Breast epithelium (tissue), 4 donors: ENCODE measurements around the gene NSFL1C. TPM values are rescaled to one million over a fixed set of nuclear protein-coding genes. Genes with fewer than 3 reads are reported as not detected.

ENCODE experiments used
- DNase-seq, 2 donors: peaks; one replicate each; pipeline ENCODE4 v3.0.0-alpha.2; 2019; ENCODE audit warnings: low spot score in 2 of 2
- H3K27ac ChIP-seq, 2 donors: fragments of 200-600 bp; sonication (generic) in 1 of 2; one replicate each; pipeline ENCODE4 v1.5.1; 2016 to 2019; ENCODE audit warnings: mild to moderate bottlenecking in 1 of 2
- H3K27me3 ChIP-seq, 2 donors: fragments of 200-600 bp; sonication (generic) in 1 of 2; one replicate each; pipeline versions ENCODE4 v1.5.1 to v1.6.0; 2017 to 2019; ENCODE audit warnings: control low read depth in 1 of 2, mild to moderate bottlenecking in 1 of 2
- H3K36me3 ChIP-seq: fragments of 200-600 bp; one replicate; pipeline ENCODE4 v1.5.1; 2019
- H3K4me1 ChIP-seq, 2 donors: fragments of 200-600 bp; sonication (generic); one replicate each; pipeline ENCODE4 v1.5.1; 2016 to 2019; ENCODE audit warnings: control low read depth in 1 of 2
- H3K4me3 ChIP-seq, 3 donors: fragments of 200-600 bp; sonication (generic); 1 replicate in 2 of 3; 2 replicates in 1 of 3; pipeline ENCODE4 v1.5.1; 2016 to 2019; ENCODE audit warnings: mild to moderate bottlenecking in 3 of 3, moderate library complexity in 2 of 3
- H3K9me3 ChIP-seq, 2 donors: fragments of 200-600 bp; sonication (generic) in 1 of 2; one replicate each; pipeline ENCODE4 v1.5.1; 2016 to 2019; ENCODE audit warnings: control low read depth in 1 of 2
- CTCF ChIP-seq, 3 donors: fragments of 450-650 bp; IDR thresholded peaks; one replicate each; pipeline ENCODE4 v1.5.1; 2016 to 2017; ENCODE audit warnings: antibody characterized with exemption in 3 of 3, mild to moderate bottlenecking in 3 of 3, moderate library complexity in 3 of 3
- POLR2A ChIP-seq: fragments of 450-650 bp; IDR thresholded peaks from one replicate; pipeline ENCODE4 v1.6.1; 2016; ENCODE audit warnings: antibody characterized with exemption, mild to moderate bottlenecking, moderate library complexity
- POLR2AphosphoS5 ChIP-seq, 3 donors: sonication (generic); formaldehyde crosslinking; IDR thresholded peaks; one replicate each; pipeline ENCODE4 v1.6.1; 2017; ENCODE audit warnings: antibody characterized with exemption in 3 of 3
- intact Hi-C: fragments of 100-400 bp; cut with DNase I; formaldehyde crosslinking; loops from one replicate; pipeline ENCODE4 v1.15.1; 2023; ENCODE audit warnings: low total_unique reads
- total RNA-seq, 3 donors: library from RNA; depleted of rRNA; stranded (reverse); fragments of >200 nt; gene quantifications; one replicate each; pipeline ENCODE4 v1.1.0, GENCODE V29; 2016

NSFL1C gene
- total RNA-seq, 3 donors from 2014 or later: 36.7 to 67.5 (median 49.5) TPM

- no peak for DNase-seq
- H3K4me3 ChIP-seq: no peak overlapping the region
- no peak overlapping the region for H3K27ac ChIP-seq
- H3K4me1 ChIP-seq: no peaks in the 10 kb centered on the region
- H3K9me3 ChIP-seq: peaks cover 0 to 7% of the 10 kb centered on the region in 2 donors
- TF ChIP-seq POLR2AphosphoS5 (IDR thresholded peaks at IDR 0.05) (no peak), CTCF (IDR thresholded peaks at IDR 0.05) (no peak), POLR2A (no peak)
- intact Hi-C loops: no loop called here
- H3K36me3 ChIP-seq: no peaks in the 10 kb centered on the region
- no peaks in the 10 kb centered on the region for H3K27me3 ChIP-seq
Measured at GRCh38 chr20:1417790-1418189, 48.9 kb downstream of the NSFL1C start.

- Histone ChIP-seq H3K9me3 (peaks cover 0 to 7% of the 10 kb centered on the region in 2 donors), H3K27me3 (no peaks in the 10 kb centered on the region), H3K4me3 (no peak overlapping the region), H3K36me3 (no peaks in the 10 kb centered on the region), H3K27ac (no peak overlapping the region), H3K4me1 (no peaks in the 10 kb centered on the region)
- TF ChIP-seq CTCF (IDR thresholded peaks at IDR 0.05) (no peak), POLR2AphosphoS5 (IDR thresholded peaks at IDR 0.05) (no peak), POLR2A (no peak)
- intact Hi-C loops: no loop called here
- DNase-seq: no peak
Measured at GRCh38 chr20:1417273-1417672, 49.4 kb downstream of the NSFL1C start.

GRCh38 chr20:1415667-1416468, 50.8 kb downstream of the NSFL1C start:
- Histone ChIP-seq H3K9me3 (peaks cover 0 to 4% of the 10 kb centered on the region in 2 donors), H3K27me3 (no peaks in the 10 kb centered on the region), H3K4me1 (no peaks in the 10 kb centered on the region), H3K36me3 (no peaks in the 10 kb centered on the region), H3K4me3 (no peak overlapping the region), H3K27ac (no peak overlapping the region)
- no peak for DNase-seq
- intact Hi-C loops: no loop called here
- TF ChIP-seq CTCF (IDR thresholded peaks at IDR 0.05) (no peak), POLR2AphosphoS5 (IDR thresholded peaks at IDR 0.05) (no peak), POLR2A (no peak)

GRCh38 chr20:1414982-1415381, 51.7 kb downstream of the NSFL1C start:
- no peak overlapping the region for H3K4me3 ChIP-seq
- no peaks in the 10 kb centered on the region for H3K9me3 ChIP-seq
- no peaks in the 10 kb centered on the region for H3K27me3 ChIP-seq
- TF ChIP-seq POLR2AphosphoS5 (IDR thresholded peaks at IDR 0.05) (no peak), POLR2A (no peak), CTCF (IDR thresholded peaks at IDR 0.05) (no peak)
- H3K4me1 ChIP-seq: no peaks in the 10 kb centered on the region
- no peak for DNase-seq
- H3K27ac ChIP-seq: no peak overlapping the region
- intact Hi-C loops: no loop called here
- no peaks in the 10 kb centered on the region for H3K36me3 ChIP-seq

- no peak for TF ChIP-seq CTCF (IDR thresholded peaks at IDR 0.05)
- Histone ChIP-seq H3K9me3 (no peaks in the 10 kb centered on the region), H3K36me3 (no peaks in the 10 kb centered on the region), H3K4me1 (no peaks in the 10 kb centered on the region), H3K4me3 (no peak overlapping the region), H3K27ac (no peak overlapping the region), H3K27me3 (no peaks in the 10 kb centered on the region)
- intact Hi-C loops: no loop called here
- no peak for DNase-seq
Measured at GRCh38 chr20:1405801-1406200, 60.8 kb downstream of the NSFL1C start.
